ENCODE data around the gene CLHC1.

DNA sequence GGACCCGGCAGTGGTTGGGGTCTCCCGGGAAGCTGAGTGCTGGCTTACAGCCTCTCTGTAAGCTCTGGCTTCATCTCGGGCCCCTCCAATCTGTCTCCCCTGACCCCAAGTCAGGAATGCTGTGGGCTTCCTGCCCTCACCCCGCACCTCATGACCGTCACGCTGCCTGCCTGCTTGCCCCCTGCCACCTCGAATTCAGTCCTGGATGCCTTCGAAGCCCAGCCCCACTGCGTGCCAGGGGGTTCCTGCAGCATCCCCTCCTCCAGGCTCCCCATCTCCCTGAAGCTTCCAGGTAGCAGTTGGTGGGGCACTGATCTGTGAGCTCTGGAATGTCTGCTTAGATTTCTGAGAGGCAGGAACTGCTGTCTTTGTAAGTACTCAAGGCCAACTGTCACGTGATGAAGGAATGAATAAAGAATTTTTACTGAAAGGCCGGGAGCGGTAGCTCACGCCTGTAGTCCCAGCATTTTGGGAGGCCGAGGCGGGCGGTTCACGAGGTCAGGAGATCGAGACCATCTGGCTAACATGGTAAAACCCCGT lies 6.5 kb downstream of the CLHC1 start:
- TF ChIP-seq, protein P1, sequence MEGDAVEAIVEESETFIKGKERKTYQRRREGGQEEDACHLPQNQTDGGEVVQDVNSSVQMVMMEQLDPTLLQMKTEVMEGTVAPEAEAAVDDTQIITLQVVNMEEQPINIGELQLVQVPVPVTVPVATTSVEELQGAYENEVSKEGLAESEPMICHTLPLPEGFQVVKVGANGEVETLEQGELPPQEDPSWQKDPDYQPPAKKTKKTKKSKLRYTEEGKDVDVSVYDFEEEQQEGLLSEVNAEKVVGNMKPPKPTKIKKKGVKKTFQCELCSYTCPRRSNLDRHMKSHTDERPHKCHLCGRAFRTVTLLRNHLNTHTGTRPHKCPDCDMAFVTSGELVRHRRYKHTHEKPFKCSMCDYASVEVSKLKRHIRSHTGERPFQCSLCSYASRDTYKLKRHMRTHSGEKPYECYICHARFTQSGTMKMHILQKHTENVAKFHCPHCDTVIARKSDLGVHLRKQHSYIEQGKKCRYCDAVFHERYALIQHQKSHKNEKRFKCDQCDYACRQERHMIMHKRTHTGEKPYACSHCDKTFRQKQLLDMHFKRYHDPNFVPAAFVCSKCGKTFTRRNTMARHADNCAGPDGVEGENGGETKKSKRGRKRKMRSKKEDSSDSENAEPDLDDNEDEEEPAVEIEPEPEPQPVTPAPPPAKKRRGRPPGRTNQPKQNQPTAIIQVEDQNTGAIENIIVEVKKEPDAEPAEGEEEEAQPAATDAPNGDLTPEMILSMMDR (conservative IDR thresholded peaks at IDR 0.05; ENCODE audit: low read depth, low read length) = no peak
- no peak for TF ChIP-seq EZH2 (IDR thresholded peaks at IDR 0.05; ENCODE audit: low read length, unreplicated experiment)

Measured in PC-3 (cell line).